Right lobe of liver (tissue), 4 donors: ENCODE results near the gene ITGA5.

Experiments used
- POLR2A ChIP-seq: fragments of 450-650 bp; IDR thresholded peaks from one replicate; pipeline ENCODE4 v1.6.1; 2017; ENCODE audit warnings: antibody characterized with exemption, mild to moderate bottlenecking
- TF ChIP-seq, protein P1 (sequence below), 4 donors: fragments of 200-600 bp in 3 of 4; fragments of 450-650 bp in 1 of 4; IDR thresholded peaks; one replicate each; pipeline versions ENCODE4 v1.5.1 to v1.8.0; 2016 to 2022; ENCODE audit warnings: antibody characterized with exemption in 4 of 4, mild to moderate bottlenecking in 2 of 4
- donor health status: DM: no; HTN: no; CAD: no.
- donor health status: DM: no; HTN: no; CAD: no.
- donor health status: DM: no; HTN: yes; CAD: no.

DNA sequence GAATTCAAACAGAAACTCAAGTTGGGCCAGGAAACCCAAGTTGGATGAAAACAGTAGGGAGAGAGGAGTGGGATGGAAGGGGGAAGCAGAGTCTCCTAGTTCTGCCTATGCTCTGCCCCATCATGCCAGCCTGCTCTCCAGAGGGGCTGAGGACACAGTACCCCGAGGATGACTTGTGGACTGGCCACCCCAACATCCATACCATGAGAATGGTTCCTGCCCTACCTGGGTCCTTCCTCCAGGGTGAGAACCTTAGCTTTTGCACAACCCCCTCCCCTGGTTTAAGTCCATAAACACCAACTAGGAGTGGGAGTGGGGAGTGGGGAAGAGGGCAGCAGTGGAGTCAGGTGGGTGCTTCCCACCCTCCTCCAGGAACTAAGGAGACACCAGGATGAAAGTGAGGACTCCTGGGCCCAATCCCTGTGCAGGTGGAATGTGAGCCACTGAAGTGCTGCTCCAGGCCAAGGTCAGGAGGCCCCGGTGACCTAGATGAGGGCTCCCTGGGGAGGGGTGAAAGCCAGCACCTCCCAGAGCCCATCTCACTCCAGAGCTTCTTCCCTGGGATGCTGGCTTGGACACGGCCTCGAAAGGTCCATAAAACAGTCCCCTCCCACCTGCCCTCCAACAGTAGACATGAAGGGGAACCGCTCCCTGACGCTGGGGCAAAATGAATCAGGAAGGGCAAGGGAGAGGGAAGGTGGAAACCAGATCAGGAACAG is 41.1 kb downstream of the ITGA5 start:
- no peak for TF ChIP-seq POLR2A
- TF ChIP-seq, protein P1, sequence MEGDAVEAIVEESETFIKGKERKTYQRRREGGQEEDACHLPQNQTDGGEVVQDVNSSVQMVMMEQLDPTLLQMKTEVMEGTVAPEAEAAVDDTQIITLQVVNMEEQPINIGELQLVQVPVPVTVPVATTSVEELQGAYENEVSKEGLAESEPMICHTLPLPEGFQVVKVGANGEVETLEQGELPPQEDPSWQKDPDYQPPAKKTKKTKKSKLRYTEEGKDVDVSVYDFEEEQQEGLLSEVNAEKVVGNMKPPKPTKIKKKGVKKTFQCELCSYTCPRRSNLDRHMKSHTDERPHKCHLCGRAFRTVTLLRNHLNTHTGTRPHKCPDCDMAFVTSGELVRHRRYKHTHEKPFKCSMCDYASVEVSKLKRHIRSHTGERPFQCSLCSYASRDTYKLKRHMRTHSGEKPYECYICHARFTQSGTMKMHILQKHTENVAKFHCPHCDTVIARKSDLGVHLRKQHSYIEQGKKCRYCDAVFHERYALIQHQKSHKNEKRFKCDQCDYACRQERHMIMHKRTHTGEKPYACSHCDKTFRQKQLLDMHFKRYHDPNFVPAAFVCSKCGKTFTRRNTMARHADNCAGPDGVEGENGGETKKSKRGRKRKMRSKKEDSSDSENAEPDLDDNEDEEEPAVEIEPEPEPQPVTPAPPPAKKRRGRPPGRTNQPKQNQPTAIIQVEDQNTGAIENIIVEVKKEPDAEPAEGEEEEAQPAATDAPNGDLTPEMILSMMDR (IDR thresholded peaks at IDR 0.05), result no peak
